DND-41 (cell line): ENCODE measurements around the gene DLG2.

Source experiments
- EZH2 ChIP-seq: IDR thresholded peaks from 3 replicates; pipeline ENCODE4 v1.6.1; 2012; ENCODE audit warnings: borderline replicate concordance, low read depth, mild to moderate bottlenecking, moderate library complexity, low read length, inconsistent platforms; ENCODE audit not compliant: severe bottlenecking
- TF ChIP-seq, protein P1 (sequence below): IDR thresholded peaks from 2 replicates; pipeline ENCODE4 v1.5.1; 2012; ENCODE audit warnings: borderline replicate concordance, low read length, moderate library complexity, mild to moderate bottlenecking; ENCODE audit not compliant: poor library complexity, severe bottlenecking; ENCODE audit errors: extremely low read depth

DNA sequence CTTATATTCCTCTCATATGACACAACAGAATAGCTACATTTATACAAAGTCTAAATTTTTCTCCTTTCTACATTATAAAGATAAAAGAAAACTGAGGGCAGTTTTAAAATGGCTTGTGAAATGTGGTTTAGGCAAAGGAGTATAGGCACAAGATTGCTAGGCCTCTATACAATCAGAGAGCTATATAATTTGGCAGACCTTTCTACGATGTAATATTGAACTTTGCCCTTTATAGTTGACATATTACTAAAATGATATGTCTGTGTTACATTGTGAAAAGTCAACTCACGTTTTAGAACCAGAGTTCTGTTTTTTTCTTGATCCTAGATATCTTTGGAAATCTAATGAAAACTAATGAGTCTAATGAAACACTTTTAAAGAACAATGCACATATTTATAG, 430.2 kb downstream of the DLG2 start:
- TF ChIP-seq, protein P1, sequence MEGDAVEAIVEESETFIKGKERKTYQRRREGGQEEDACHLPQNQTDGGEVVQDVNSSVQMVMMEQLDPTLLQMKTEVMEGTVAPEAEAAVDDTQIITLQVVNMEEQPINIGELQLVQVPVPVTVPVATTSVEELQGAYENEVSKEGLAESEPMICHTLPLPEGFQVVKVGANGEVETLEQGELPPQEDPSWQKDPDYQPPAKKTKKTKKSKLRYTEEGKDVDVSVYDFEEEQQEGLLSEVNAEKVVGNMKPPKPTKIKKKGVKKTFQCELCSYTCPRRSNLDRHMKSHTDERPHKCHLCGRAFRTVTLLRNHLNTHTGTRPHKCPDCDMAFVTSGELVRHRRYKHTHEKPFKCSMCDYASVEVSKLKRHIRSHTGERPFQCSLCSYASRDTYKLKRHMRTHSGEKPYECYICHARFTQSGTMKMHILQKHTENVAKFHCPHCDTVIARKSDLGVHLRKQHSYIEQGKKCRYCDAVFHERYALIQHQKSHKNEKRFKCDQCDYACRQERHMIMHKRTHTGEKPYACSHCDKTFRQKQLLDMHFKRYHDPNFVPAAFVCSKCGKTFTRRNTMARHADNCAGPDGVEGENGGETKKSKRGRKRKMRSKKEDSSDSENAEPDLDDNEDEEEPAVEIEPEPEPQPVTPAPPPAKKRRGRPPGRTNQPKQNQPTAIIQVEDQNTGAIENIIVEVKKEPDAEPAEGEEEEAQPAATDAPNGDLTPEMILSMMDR, result no peak
- no peak for TF ChIP-seq EZH2
